Measurements from ENCODE around the gene ASPDH.

GRCh38 chr19:50551034-50551714 lies 37.5 kb upstream of the ASPDH start:
- TF ChIP-seq POLR2AphosphoS5 (IDR thresholded peaks at IDR 0.05; ENCODE audit: low read depth, low read length) (no peak), CTCF (IDR thresholded peaks at IDR 0.05) (no peak), SIN3A (IDR thresholded peaks at IDR 0.05; ENCODE audit: borderline replicate concordance, insufficient read depth, low read depth, low read length) (no peak), REST (IDR thresholded peaks at IDR 0.05; ENCODE audit: insufficient read depth in 1 of 2, low read depth in 2 of 2, low read length in 1 of 2) (no peak), TCF7L2 (IDR thresholded peaks at IDR 0.05; ENCODE audit: low read depth, low read length) (no peak)

Measured in Panc1 (cell line).